Testis (tissue), 2 donors: ENCODE results near the gene MMP25.

Experiments used
- POLR2A ChIP-seq: fragments of 450-650 bp; IDR thresholded peaks from one replicate; pipeline ENCODE4 v1.6.1; 2017; ENCODE audit warnings: antibody characterized with exemption, mild to moderate bottlenecking, moderate library complexity
- TF ChIP-seq, protein P1 (sequence below), 3 experiments: fragments of 450-650 bp in 2 of 3; fragments of 200-600 bp in 1 of 3; sonication (generic) in 1 of 3; IDR thresholded peaks; one replicate each; pipeline ENCODE4 v1.5.1; 2016 to 2019; ENCODE audit warnings: antibody characterized with exemption in 3 of 3, mild to moderate bottlenecking in 2 of 3, moderate library complexity in 1 of 3

DNA sequence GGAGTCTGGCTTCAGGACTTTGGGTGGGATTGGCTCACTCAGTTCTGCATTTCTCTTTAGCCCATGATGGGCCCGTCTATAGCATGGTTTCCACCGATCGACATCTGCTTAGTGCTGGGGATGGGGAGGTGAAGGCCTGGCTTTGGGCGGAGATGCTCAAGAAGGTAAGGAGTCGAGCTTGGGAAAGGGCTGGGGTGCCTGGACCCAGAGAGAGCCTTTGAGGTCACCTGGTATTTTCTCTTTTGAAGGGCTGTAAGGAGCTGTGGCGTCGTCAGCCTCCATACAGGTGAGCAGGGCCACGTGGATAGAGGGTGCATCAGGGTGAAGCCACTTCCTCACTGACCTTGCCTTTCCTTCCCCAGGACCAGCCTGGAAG is 20.4 kb upstream of the MMP25 start:
- TF ChIP-seq, protein P1, sequence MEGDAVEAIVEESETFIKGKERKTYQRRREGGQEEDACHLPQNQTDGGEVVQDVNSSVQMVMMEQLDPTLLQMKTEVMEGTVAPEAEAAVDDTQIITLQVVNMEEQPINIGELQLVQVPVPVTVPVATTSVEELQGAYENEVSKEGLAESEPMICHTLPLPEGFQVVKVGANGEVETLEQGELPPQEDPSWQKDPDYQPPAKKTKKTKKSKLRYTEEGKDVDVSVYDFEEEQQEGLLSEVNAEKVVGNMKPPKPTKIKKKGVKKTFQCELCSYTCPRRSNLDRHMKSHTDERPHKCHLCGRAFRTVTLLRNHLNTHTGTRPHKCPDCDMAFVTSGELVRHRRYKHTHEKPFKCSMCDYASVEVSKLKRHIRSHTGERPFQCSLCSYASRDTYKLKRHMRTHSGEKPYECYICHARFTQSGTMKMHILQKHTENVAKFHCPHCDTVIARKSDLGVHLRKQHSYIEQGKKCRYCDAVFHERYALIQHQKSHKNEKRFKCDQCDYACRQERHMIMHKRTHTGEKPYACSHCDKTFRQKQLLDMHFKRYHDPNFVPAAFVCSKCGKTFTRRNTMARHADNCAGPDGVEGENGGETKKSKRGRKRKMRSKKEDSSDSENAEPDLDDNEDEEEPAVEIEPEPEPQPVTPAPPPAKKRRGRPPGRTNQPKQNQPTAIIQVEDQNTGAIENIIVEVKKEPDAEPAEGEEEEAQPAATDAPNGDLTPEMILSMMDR (IDR thresholded peaks at IDR 0.05), result no peak
- no peak for TF ChIP-seq POLR2A
